ENCODE data around the gene PLEK.

- TF ChIP-seq POLR2A (IDR thresholded peaks at IDR 0.05) (no peak), CTCF (IDR thresholded peaks at IDR 0.05) (no peak)
Measured at GRCh38 chr2:68418419-68418818, 53.3 kb downstream of the PLEK start.

Data from right lobe of liver (tissue), 4 donors.